GM20431 (cell line): ENCODE data around the gene KCNH8.

Experiments used
- in situ Hi-C: fragments of 300-500 bp; cut with MseI, MboI; formaldehyde crosslinking; loops from one replicate; pipeline ENCODE4 v1.15.0; 2020; ENCODE audit warnings: low sequenced_read_pairs; ENCODE audit not compliant: unreplicated experiment

Gene KCNH8

DNA sequence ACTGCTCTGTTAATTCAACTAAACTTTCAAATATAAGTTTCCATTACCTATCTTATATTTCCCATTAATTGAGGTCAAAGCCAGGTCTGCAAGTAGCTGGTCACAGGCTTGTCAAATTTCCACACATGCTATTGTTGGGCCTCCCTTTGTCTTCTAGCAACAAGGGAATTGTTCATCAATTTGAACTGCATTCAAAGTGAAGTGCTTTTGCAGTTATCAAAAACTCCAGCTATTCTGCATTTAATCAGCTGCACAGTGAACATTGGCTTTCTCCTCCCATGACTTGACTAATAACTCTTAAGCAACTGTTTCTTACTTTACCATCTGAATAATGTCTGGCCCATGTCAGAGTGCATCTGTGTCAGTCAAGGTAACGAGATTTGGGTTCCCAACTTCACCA, 198.4 kb downstream of the KCNH8 start:
- in situ Hi-C loops, result loop anchor here (25.0 kb wide), 1 partner anchor 516 kb away; no protein-coding TSS in a partner anchor

DNA sequence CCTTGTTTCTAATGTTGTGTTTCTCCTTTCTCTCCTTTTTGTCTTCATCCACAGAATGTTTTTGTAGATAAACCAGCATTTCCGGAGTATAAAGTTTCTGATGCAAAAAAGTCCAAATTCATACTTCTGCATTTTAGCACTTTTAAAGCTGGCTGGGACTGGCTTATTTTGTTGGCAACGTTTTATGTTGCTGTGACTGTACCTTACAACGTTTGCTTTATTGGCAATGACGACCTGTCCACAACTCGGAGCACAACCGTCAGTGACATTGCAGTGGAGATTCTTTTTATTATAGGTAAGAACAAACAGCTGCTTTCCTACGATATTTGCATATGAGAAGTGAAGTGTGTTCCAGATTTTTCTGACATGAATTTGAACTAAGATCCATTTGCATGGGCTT, 199.4 kb downstream of the KCNH8 start:
- in situ Hi-C loops, result loop anchor here (25.0 kb wide), 1 partner anchor 515 kb away; no protein-coding TSS in a partner anchor

DNA sequence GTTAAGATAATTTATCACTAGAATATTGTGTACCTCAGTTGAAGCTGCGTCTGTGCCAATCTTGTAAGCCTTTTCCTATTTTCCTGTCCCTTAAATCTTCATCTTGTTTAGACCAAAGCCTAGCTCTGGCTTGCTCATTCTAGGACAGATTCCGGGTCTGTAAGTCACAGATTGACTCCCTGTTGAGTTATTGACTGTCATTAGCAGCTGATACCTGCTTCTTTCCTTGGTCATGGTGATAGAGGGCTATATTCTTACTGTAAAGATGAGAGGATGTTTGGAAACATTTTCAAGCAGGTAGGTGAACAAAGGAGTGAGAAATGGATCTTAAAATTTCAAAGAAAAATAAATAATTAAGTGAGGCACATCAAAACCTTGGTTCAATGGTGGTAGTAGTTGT, 200.2 kb downstream of the KCNH8 start:
- in situ Hi-C loops, result loop anchor here (25.0 kb wide), 1 partner anchor 514 kb away; no protein-coding TSS in a partner anchor

DNA sequence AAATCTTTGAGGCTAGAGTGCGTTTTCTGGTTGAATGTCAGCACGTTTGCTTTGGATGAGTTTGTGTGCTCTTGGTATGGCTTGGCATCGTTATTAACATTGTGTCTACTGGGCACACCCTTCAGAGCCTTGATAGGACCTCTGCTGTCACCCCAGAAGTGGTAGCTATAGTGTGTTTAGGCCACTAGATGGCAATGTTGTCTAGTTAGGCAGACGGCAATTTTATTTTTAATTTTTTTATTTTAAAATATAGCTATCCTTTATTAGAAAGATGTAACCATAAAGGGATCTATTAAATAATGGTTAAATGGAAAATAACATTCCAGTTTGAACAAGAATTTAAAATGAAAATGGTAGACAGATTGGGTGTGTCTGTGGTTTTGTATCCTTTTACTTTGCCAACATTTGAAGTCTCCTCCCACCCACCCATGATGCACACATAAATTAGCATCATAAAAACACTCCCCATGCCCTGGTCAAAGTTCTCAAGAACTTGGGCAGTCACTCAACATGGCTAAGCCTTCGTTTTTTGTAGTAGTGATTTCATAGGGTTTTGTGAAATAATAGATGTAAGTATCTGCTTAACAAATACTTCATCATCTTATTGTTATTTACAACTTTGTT, 200.7 kb downstream of the KCNH8 start:
- in situ Hi-C loops, result loop anchor here (25.0 kb wide), 1 partner anchor 513 kb away; no protein-coding TSS in a partner anchor

DNA sequence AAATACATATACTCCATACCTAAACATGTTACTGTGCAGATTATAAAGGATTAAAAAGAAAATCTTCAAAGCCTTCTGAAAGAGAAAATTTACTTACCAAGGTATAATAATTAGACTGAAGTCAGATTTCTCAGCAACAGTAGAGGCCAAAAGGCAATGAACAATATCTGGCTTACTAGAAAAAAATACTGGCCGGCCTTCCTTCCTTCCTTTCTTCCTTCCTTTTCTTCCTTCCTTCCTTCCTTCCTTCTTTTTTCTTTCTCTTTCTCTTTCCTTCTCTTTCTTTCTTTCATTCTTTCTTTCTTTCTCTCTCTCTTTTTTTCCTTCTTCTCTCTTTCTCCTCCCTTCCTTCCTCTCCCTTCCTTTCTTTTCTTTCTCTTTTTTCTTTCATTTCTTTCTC, 209.6 kb downstream of the KCNH8 start:
- in situ Hi-C loops, result no loop called here

DNA sequence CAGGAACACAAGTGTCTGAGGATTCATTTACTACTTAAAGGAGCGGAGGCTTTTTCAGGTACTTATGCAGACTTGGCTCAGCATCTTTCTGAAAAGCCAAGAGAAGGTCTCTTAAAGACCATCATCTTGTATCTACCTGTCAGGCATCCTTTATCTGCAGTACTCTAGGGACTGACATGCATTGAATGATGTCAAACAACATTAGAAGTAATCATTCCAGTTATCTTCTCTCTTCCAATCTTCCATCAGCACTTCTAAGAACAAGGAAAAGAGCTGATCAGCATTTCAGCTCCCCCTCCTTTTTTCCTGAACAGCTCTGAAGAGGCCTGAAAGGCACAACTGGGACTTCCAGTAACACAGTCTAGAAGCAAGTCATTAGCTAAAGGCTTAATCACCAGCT, 214.8 kb downstream of the KCNH8 start:
- in situ Hi-C loops, result no loop called here

DNA sequence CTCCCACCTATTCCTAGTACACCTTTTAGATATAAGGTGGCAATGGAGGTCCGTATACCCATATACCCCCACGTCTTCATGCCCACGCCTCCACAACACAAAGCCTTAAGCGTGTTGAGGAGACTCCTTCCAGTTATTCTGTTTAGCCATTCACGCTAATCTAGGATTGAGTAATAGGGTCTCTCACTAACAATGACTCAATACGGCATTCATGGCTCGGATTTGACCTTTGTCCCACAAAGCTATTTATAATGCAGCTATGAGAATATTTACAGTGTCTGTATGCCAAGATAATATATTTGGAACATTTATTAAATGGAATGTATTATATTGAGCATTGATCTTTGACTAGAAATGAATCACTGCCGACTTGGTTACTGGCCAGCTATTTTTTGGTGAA, 215.8 kb downstream of the KCNH8 start:
- in situ Hi-C loops, result no loop called here

DNA sequence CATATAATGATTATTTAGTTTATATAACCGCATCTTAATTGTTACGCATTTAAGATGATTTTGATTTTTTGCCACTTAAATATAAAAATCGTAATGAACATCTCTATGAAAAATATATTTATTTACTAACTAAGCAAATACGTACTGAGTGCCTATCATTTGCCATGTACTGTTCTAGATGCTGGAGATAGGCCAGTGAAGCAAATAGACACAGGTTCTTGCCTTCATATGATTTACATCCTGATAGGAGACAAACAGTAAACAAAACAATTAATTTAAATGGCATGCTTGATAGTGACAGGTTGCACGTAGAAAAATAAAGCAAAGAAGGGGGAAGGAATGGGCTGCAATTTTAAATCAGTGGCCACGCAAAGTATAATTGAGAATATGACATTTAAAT, 217.2 kb downstream of the KCNH8 start:
- in situ Hi-C loops, result no loop called here

DNA sequence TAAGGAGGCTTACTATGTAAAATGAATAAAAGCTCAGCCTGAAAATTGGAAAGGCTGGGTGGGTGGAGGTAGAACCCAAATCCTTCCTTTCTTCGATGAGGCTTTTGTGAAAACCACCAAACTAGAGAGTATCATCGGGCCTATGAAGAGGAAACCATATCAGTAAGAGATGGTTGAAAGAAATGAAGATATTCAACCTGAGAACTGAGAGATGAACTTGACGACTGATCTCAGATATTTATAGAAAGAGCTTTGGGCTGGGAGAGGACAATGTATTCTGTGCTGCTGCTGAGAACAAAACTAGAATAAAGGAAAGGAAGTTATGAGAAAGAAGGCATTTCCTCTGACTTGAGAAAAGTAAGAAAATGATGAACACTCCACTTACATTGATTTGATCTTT, 236.6 kb downstream of the KCNH8 start:
- in situ Hi-C loops, result no loop called here

DNA sequence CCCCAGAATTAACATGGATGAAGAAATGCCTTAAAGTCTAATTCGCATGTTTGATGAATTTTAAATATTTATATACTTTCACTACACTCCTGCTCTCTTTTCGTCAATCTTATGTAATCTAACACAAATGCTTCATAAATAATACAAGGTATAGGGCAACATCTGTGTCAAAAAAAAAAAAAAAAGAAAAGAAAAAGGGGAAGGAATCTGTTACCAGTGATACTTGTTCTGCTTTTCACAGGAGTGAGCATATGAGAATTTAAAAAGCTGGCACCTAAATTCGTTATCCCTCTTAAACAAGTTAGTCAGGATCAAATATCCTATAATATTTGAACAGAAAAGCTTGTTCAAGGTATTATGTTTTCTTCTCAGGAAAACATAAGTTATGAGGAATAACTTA, 243.8 kb downstream of the KCNH8 start:
- in situ Hi-C loops, result no loop called here

DNA sequence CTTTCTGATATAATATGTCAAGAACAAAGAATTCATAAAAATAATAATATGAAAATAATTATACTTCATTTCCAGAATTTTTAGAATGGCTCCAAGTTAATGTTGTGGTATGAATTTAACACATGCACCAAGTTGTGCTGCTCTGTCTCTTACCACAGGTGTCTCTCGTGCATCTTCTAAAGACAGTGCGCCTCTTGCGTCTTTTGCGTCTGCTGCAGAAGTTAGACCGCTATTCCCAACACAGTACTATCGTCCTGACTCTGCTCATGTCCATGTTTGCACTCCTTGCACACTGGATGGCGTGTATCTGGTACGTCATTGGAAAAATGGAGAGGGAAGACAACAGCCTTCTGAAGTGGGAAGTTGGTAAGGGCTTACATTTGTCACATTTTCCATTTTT, 246.6 kb downstream of the KCNH8 start:
- in situ Hi-C loops, result no loop called here

DNA sequence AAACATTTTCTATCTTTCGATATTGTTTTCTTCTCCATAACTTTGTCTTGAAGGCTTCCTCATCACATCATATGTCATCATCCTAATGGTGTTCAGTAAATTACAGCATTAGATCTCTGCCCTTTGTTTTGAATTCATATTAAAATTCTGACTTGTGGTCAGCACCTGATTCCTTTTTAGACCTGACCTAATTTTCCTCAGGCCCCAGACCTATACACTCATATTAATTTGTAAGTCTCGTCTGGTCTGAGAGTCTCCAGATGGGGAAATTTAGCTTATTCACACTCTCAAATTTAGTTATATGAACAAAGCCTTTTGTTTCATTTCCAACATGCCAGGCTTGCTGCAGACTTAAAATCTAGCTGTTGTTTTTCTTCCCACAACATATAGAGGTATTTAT, 248.4 kb downstream of the KCNH8 start:
- in situ Hi-C loops, result no loop called here

DNA sequence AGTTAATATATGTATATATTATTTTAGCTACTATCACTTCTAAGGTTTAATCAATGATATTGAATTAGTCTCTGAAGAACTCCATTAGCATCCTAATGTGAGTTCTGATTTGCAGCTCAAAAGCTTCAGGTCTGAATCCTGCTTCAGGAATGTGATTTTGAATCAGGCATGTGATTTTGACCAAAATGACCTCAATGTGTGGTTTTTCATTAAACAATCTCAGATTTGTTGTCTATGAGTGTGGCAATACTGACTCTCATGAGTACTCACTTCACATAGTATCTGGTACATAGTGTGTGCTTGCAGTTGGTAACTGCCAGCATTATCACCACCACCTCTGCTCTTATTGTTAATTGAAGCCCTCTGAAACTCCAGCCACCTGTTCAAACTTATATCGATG, 251.0 kb downstream of the KCNH8 start:
- in situ Hi-C loops, result no loop called here

DNA sequence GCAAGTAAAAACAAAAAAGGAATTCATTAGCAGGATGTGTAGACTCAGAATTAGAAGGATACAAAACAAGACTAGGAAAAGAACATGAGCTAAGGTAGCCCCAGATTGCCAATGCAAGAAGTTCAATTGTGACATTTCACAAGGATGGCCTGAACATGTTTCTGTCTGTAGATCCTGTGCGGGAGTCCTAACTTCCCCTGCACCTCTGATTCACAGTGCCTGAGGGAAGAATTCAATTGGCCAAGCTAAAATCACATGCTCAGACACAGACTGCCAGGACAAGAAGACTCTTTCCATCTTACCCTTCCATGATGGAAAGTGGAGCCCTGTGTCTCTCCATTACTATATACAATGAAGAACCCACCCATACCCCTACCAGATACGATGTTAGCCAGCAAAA, 251.5 kb downstream of the KCNH8 start:
- in situ Hi-C loops, result no loop called here

DNA sequence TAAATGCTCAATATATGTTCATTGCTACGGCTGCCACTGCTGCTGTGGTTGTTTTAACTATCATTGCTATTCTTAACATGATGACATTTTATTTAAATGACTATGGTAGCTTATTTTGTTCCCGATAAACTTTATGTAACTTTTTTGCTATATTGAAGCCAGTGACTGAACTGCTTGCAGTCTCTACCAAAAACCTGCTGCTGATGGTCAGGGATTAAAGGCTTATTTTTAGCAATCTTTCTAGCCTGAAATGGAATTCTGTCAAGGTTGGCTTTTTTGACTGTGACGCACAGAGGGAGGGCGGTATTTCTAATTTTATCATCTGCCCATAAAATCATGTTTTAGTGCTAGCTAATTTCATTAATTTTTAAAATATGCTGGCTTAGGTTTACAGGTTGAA, 271.8 kb downstream of the KCNH8 start:
- in situ Hi-C loops, result no loop called here

DNA sequence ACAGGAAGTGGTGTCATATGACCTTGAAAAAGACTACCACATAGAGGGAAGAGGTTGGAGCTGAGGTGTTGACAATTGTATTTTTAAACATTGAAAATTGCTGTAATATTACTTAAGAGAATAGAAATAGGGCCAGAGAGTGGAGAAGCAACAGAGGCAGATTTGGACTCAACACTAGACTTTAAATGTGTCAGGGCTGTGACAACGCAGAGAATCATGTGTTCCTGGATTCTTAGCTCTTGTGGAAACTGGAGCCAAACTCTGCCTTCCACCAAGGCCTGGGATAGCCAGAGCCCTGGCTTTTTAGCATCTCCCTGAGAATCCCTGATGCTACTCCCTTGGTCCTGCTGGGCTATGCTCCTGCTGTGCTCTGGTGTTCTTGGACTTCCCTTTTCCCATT, 277.5 kb downstream of the KCNH8 start:
- in situ Hi-C loops, result no loop called here

DNA sequence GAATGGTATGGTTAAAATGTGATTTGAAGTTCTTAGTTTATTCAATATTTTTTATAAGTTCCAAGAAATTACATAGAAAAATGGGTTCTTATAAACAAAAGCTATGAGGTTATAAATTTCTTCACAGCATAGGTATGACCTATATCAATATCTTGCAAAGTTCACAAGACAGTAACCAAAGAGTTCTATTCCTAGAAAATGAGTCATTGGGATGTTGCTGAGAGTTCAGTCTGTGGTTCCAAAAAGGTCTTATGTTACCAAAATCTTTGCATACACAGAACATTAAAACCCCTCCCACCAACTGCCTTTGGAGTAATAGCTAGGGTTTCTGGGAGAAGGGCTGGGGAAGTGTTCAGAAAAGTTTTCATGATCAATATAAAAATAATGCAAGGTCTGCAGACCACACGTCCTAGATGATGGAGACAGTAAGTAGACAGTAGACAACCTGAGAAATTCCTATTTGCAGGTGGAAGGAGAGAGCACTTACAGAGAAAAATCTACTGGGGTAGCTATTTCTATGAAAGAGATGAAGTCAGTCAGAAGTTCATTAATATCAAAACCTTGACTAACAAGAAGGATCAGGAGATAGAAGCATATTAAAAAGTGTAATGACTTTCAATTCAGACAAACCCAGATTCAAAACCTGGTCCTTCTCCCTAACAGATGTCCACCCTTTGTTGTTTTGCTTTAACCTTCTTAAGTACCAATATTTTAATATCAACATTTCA, 279.3 kb downstream of the KCNH8 start:
- in situ Hi-C loops, result no loop called here

DNA sequence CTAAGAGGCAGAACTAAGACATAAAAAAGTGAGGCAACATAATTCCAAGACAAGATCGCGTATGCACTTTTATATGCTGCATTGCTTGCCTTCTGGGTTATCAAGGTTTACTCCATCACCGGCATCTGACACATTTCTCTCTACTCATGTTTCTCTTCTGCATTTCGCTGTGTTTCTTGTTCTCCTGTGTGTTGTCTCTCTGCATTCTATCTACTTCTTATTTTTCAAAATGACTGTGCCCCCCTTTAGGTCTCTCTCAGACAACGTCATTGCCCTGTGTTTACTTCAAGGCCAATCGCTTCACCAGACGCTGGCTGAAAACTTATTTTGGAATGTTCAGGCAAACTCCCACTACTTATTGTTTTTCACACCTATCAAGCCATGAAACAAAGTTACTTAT, 280.4 kb downstream of the KCNH8 start:
- in situ Hi-C loops, result no loop called here

DNA sequence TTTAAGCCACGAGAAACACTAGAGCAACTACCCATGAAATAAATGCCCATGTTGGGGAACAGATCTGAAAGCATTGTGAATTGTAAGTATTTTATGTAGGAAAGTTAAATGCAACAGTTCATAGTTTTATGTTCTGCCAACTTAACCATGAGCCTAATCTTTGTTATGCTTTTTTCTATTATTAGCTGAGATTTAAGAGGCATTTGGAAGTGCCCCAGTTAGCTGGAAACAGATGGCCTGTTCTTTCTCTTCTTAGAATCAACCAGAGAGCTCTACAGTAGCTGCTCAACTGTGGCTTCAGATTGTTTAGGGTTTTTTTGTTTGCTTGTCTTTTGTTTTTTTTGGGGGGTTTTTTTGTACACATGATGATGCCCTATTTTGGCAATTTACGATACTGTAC, 284.4 kb downstream of the KCNH8 start:
- in situ Hi-C loops, result no loop called here

DNA sequence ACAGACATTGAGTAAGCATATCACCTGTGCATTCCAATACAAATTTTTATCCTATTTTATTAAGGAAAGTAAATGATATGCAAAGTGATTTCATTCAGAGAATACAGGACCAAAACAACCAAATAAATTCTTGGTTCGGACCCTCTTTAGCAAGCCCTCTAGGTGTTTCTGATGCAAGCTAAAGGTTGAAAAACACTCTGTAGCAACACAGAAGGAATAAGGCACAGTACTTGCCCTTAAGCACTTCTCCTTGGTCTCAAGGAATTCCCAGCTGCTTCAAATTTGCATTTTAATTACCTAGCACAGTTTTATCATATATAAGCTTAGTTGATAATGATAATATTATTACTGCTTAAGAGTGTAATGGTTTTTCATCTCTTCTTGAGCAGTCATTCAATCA, 288.4 kb downstream of the KCNH8 start:
- in situ Hi-C loops, result no loop called here

DNA sequence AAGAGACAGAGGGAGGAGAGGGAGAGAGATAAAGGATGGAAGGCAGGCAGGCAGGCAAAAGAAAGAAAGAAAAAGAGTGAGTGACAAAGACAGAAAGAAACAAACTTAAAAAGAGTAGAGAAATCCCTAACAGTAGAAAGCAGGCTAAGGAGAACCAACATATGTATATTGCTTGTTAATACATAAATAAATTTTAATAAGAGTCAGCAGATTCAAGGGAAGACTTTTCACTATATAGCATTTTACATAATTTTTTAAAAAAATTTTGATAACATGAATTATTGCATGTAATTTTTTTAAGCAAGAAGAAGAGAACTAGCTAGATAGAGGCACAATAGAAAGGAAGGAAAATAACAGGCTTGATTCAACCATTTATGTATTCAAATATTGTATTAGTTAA, 291.6 kb downstream of the KCNH8 start:
- in situ Hi-C loops, result no loop called here

DNA sequence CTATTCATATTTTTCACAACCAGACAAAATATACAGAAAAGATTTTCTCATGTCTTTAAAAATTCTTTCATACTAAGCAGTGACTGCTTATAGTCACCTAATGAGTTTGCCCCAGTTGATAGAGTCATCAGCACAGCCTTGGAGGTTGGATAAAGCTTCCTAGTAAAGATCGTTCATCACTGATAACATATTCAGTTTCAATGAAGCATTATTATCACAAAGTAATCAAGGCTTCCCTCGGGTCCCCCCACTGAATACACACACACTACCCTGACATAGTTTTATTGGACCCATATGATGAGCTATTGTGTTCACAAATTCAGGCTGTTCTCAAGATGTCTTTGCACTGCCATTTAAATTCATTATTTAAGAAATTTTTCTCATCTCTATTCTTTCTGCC, 297.8 kb downstream of the KCNH8 start:
- in situ Hi-C loops, result no loop called here
